Central memory CD8-positive, alpha-beta T cell (primary cell): ENCODE measurements around the gene POFUT2.
"Not testable (repeated sequence)": the region's sequence is repeated elsewhere in the genome, so short reads cannot be mapped to it uniquely, and the experiment has no call there.

Experiments used
- ATAC-seq: fragments of 150-1000 bp; cut with Tn5 transposase; replicated peaks from 2 replicates; pipeline ENCODE4 v1.10.0; 2022; ENCODE audit warnings: mild to moderate bottlenecking, moderate FRiP score, moderate number of reproducible peaks; ENCODE audit not compliant: poor library complexity, severe bottlenecking; ENCODE audit errors: extremely low read depth
- DNase-seq, 2 donors: peaks; one replicate each; pipeline ENCODE4 v3.0.0; 2021; ENCODE audit warnings: low spot score in 2 of 2
- H3K27ac Mint-ChIP-seq: one replicate; pipeline ENCODE4 v1.8.0; 2022; ENCODE audit warnings: low read depth, mild to moderate bottlenecking, moderate library complexity, mixed read lengths
- H3K27me3 Mint-ChIP-seq: one replicate; pipeline ENCODE4 v1.8.0; 2022; ENCODE audit warnings: mixed read lengths
- H3K36me3 Mint-ChIP-seq: one replicate; pipeline ENCODE4 v1.8.0; 2022; ENCODE audit warnings: mild to moderate bottlenecking, moderate library complexity, mixed read lengths; ENCODE audit not compliant: insufficient read depth
- H3K4me1 Mint-ChIP-seq: one replicate; pipeline ENCODE4 v1.8.0; 2022; ENCODE audit warnings: mixed read lengths
- H3K4me3 Mint-ChIP-seq: one replicate; pipeline ENCODE4 v1.8.0; 2022; ENCODE audit warnings: mild to moderate bottlenecking, moderate library complexity, mixed read lengths
- H3K9me3 Mint-ChIP-seq: one replicate; pipeline ENCODE4 v1.8.0; 2022; ENCODE audit warnings: mixed read lengths

POFUT2 gene

DNA sequence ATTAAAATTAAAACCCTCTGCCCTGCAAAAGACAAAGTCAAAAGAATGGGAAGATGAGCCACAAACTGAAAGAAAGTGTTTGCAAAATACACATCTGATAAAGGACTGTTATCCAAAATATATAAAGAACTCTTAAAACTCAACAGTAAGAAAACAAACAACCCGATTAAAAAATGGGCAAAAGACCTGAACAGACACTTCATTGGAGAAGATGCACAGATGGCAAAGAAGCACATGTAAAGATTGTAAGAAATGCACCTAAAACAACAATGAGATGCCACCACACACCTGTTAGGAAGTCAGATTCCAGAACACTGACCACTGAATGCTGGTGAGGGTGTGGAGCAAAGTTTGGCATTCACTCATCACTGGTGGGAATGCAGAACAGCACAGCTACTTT is 24.6 kb upstream of the POFUT2 start:
- H3K4me3 Mint-ChIP-seq, result no peak overlapping the region
- no peaks in the 10 kb centered on the region for H3K36me3 Mint-ChIP-seq
- H3K9me3 Mint-ChIP-seq, result no peaks in the 10 kb centered on the region
- H3K4me1 Mint-ChIP-seq, result peaks cover 5% of the 10 kb centered on the region
- ATAC-seq, result no peak
- no peak overlapping the region for H3K27ac Mint-ChIP-seq
- DNase-seq, result no peak
- peaks cover 52% of the 10 kb centered on the region for H3K27me3 Mint-ChIP-seq

DNA sequence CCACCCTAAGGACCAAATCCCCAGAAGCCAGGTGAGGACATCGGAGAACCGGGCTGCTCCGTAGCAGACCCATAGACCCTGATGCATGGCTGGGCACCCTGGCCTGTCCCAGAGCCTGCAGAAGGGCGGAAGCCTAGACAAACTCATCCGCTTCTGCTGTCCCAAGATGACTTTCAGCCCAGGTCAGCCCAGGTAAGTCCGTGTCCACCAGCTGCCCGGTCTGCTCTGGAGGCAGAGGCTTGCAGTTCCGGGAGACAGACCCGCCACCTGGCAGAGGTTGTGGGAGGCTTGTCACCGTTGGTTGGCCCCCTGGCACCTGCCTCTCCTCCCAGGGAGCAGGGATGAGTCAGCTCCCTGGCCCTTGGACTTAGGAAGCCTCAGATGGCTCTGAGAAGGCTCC is 22.8 kb upstream of the POFUT2 start:
- no peak for ATAC-seq
- no peaks in the 10 kb centered on the region for H3K36me3 Mint-ChIP-seq
- no peak overlapping the region for H3K4me3 Mint-ChIP-seq
- H3K27me3 Mint-ChIP-seq, result peaks cover 69% of the 10 kb centered on the region
- no peak for DNase-seq
- H3K9me3 Mint-ChIP-seq, result no peaks in the 10 kb centered on the region
- H3K4me1 Mint-ChIP-seq, result peaks cover 5% of the 10 kb centered on the region
- no peak overlapping the region for H3K27ac Mint-ChIP-seq

DNA sequence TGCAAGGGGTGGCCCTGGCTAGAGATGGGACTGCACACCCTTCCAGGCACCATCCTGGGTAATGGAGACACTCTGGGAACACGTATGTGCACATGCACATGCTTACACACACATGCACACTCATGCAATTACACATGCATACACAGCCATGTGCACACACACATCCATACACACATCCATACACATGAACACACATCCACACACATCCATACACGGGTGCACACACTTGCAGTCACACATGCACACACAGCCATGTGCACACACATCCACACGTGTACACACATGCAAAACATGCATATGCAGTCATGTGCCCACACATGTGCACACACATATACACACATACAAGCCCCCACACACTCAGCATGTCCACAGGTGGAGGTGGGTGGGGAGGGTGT is 22.3 kb upstream of the POFUT2 start:
- no peak for DNase-seq
- H3K4me1 Mint-ChIP-seq, result peaks cover 5% of the 10 kb centered on the region
- ATAC-seq, result no peak
- no peak overlapping the region for H3K4me3 Mint-ChIP-seq
- no peak overlapping the region for H3K27ac Mint-ChIP-seq
- no peaks in the 10 kb centered on the region for H3K36me3 Mint-ChIP-seq
- no peaks in the 10 kb centered on the region for H3K9me3 Mint-ChIP-seq
- peaks cover 69% of the 10 kb centered on the region for H3K27me3 Mint-ChIP-seq

DNA sequence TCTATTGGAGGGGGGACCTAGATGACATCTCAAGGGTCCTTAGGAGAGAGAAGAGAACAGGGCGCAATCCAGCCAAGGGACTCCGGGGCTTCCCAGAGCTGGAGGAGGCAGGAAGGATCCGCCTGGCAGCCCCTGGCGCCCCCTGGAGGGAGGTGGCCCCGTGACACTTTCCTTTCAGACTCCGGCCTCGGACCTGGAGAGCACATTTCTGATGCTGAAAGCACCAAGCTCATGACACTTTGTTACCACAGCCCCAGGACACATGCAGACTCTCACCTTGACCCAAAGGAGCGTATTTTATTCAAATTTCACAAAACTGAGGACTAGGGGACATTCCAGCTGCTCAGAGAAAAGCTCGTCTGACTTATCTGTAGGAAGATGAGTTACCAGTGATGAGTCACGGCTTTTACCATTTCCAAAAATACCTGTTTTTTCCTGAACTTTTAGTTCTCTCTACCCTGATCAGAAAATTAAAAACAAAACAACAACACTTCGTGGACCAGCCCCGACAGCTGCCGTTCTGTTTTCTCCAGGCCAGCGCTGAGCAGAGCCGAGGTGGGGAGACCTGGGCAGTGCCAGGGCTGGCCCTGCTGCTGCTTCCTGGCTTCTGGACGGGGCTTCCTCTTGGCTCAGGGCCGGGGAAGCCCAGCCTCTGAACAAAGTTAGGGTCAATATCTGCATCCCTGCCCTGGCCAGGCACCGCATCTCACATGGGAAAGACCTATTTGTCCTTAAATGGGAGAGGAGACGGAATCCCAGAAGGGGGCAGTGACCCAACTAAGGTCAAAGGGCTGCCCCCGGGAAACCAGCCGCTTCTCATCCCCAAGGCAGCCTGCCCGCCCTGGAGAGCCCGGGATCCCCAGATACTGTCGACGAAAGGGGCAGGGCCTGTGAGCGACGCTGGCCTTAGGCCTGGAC is 21.6 kb upstream of the POFUT2 start:
- H3K4me1 Mint-ChIP-seq, result peaks cover 5% of the 10 kb centered on the region
- no peaks in the 10 kb centered on the region for H3K9me3 Mint-ChIP-seq
- DNase-seq (no peak), ATAC-seq (no peak)
- no peaks in the 10 kb centered on the region for H3K36me3 Mint-ChIP-seq
- no peak overlapping the region for H3K27ac Mint-ChIP-seq
- H3K4me3 Mint-ChIP-seq, result no peak overlapping the region
- H3K27me3 Mint-ChIP-seq, result peaks cover 71% of the 10 kb centered on the region

DNA sequence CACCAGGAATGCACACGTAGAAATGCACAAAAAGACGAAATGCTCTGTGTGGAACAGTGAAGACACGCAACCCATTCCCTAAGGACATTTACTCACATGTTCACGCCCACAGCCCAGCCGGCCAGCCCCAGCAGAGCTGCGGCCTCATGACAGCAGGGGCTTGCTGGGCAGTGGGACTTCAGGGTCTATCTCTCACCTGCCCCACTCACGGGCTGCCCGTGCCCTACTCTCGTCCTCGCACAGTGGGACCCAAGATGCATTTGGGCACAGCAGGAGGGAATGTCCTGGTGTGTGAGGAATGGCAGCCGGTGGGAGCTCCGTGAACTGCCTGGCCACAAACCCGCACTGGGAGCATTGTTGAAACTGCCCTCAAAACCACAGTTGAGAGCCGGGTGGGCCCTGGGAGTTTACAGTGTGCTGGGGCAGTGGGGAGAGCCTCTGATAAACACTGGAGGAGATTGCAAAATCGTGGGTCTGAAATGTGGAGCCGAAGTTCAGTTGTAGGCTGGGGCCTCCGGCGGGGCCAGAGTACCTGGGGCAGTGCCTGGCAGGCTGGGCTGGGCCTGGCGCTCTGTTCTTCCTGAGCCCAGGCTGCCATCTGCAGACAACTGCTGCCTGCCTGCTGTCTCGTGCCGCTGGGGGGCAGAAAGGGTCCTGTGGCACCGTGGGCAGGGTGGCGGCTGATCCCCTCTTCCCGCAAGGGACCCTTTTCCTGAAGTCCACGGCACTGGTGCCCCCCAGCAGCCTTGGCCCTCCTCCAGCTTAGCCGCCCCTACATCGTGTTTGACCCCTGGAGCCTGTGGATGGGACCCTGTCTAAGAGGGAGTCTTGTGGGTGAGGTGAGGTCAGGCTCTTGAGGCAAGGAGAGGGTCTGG is 20.7 kb upstream of the POFUT2 start:
- H3K4me1 Mint-ChIP-seq, result peaks cover 5% of the 10 kb centered on the region
- H3K27ac Mint-ChIP-seq, result no peak overlapping the region
- DNase-seq, result no peak
- no peaks in the 10 kb centered on the region for H3K9me3 Mint-ChIP-seq
- H3K27me3 Mint-ChIP-seq, result peaks cover 67% of the 10 kb centered on the region
- H3K4me3 Mint-ChIP-seq, result no peak overlapping the region
- H3K36me3 Mint-ChIP-seq, result no peaks in the 10 kb centered on the region
- no peak for ATAC-seq

DNA sequence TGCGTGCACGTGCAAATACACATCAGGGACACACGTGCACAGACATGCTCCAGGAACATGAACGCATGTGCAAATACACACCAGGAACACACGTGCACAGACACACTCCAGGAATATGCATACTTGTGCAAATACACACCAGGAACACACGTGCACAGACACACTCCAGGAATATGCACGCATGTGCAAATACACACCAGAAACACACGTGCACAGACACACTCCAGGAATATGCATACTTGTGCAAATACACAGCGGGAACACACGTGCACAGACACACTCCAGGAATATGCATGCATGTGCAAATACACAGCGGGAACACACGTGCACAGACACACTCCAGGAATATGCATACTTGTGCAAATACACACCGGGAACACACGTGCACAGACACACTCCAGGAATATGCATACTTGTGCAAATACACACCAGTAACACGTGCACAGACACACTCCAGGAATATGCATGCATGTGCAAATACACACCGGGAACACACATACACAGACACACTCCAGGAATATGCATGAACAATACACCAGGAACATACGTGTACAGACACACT is 20.0 kb upstream of the POFUT2 start:
- H3K9me3 Mint-ChIP-seq, H3K27ac Mint-ChIP-seq, H3K4me3 Mint-ChIP-seq, H3K4me1 Mint-ChIP-seq, DNase-seq, H3K36me3 Mint-ChIP-seq, ATAC-seq: not testable (repeated sequence)
- H3K27me3 Mint-ChIP-seq, result peaks cover 59% of the 10 kb centered on the region

DNA sequence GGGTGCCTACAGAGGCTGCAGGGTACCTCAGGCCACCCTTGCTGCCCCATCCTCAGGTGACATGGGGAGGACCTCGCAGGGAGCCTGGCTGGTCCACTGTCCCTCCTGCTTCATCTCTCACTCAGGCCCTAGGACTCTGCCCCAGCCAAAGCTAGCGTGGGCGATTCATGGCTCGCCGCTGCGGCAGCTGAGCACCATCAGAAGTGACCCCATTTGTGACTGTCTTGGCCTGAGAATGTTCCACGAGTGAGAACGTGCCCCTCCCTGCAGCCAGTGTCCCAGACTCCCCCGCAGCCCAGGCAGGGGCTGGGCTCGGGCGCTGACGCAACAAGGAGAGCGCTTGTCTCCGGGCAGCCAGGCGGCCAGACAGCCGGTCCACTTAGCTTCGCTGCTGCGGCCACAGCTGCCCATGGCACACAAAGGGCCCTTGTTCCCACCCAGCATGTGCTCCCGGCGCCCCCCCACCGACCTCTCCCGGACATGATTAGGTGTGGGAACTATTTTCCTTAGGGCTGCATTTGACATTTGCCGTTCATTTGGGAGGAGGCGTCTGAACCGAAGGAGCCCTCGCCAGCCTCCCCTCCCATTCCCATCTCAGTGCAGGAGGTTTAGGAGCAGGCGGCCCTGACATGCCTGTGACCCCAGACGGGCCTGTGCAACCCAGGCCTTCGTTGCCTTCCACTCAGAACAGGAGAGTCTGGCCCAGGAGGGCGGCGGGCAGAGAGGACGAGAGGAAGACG is 19.3 kb upstream of the POFUT2 start:
- H3K4me3 Mint-ChIP-seq, result no peak overlapping the region
- ATAC-seq (no peak), DNase-seq (no peak)
- H3K27me3 Mint-ChIP-seq, result peaks cover 53% of the 10 kb centered on the region
- peaks cover 5% of the 10 kb centered on the region for H3K4me1 Mint-ChIP-seq
- H3K36me3 Mint-ChIP-seq, result no peaks in the 10 kb centered on the region
- H3K27ac Mint-ChIP-seq, result no peak overlapping the region
- H3K9me3 Mint-ChIP-seq, result no peaks in the 10 kb centered on the region

DNA sequence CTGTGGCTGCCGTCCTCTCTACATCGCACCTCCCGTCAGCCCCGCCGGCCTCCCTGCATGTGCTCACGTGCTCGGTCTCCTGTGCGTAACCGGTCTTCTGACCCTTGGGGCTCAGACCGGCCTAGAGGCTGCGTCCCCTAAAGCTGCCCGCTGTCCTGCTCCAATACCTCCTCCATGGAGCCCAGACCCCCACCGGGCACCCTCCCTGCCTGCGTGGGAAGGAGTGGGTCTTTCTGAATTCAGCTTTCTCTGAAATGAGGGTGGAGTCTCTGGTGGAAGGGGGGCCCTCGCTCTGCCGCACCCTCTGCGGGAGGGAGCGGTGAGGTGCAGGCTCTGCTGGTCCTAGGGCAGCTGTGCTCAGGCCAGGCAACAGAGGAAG is 18.7 kb upstream of the POFUT2 start:
- no peaks in the 10 kb centered on the region for H3K36me3 Mint-ChIP-seq
- no peak for ATAC-seq
- no peak overlapping the region for H3K27ac Mint-ChIP-seq
- H3K9me3 Mint-ChIP-seq, result no peaks in the 10 kb centered on the region
- DNase-seq, result no peak
- H3K27me3 Mint-ChIP-seq, result peaks cover 49% of the 10 kb centered on the region
- H3K4me1 Mint-ChIP-seq, result peaks cover 5% of the 10 kb centered on the region
- H3K4me3 Mint-ChIP-seq, result no peak overlapping the region

DNA sequence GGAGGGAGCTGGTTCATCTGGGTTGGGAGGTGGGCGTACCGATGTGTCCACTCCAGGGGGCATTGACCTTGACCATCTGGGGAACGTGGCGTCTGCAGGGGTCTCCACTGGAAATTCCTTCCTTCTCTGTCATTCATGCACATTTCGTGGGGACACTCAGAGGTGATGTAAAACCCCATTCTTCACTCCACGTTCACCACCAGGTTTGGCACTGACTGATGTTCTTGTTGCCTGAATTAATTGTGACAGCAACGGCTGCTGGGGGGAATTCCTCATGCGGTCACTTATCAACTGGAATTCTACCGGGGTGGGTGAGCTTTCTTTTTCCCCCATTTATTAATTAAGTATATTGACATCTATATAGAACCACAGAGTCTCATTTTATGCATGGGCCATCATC is 18.1 kb upstream of the POFUT2 start:
- H3K9me3 Mint-ChIP-seq, result no peaks in the 10 kb centered on the region
- no peaks in the 10 kb centered on the region for H3K36me3 Mint-ChIP-seq
- H3K27me3 Mint-ChIP-seq, result peaks cover 49% of the 10 kb centered on the region
- DNase-seq (no peak), ATAC-seq (no peak)
- no peak overlapping the region for H3K4me3 Mint-ChIP-seq
- peaks cover 5% of the 10 kb centered on the region for H3K4me1 Mint-ChIP-seq
- H3K27ac Mint-ChIP-seq, result no peak overlapping the region

DNA sequence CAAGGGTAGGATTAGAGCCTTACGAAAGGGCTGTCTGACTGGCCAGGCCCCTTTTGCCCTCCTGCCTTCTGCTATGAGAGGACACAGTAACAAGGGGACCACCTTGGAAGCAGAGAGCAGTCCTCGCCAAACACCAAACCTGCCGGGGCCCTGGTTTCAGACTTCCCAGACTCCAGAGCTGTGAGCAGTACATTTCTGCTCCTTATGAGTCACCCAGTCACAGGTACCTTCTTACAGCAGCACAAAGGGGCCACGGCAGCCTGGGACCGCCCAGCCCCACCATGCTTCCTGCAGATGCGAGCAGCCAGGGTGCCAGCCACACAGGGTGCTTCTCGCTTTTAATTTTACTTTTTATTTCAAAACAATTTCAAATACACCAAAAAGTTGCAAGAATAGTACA is 17.2 kb upstream of the POFUT2 start:
- Mint-ChIP-seq H3K27me3 (peaks cover 49% of the 10 kb centered on the region), H3K9me3 (no peaks in the 10 kb centered on the region), H3K36me3 (no peaks in the 10 kb centered on the region), H3K4me1 (peaks cover 5% of the 10 kb centered on the region), H3K27ac (peak overlapping the region; percentile 55), H3K4me3 (no peak overlapping the region)
- ATAC-seq, result peak; percentile 22
- no peak for DNase-seq

DNA sequence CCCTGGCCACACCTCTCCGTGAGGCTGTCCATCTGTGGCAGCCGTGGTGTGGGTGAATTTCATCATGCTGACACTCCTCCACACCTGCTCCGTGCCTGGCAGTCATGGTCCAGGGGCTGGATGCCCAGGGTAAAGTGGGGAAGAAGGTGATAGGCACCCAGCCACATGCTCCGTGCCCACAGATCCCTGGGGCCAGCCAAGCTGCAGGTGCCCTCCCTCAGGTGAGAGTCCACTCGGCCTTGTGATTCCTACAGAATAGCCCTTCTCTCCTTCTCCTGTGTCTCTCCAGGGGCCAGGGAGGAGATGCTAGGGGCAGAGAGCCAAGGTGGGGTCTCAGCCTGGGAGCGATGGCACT is 16.8 kb upstream of the POFUT2 start:
- DNase-seq (no peak), ATAC-seq (no peak)

DNA sequence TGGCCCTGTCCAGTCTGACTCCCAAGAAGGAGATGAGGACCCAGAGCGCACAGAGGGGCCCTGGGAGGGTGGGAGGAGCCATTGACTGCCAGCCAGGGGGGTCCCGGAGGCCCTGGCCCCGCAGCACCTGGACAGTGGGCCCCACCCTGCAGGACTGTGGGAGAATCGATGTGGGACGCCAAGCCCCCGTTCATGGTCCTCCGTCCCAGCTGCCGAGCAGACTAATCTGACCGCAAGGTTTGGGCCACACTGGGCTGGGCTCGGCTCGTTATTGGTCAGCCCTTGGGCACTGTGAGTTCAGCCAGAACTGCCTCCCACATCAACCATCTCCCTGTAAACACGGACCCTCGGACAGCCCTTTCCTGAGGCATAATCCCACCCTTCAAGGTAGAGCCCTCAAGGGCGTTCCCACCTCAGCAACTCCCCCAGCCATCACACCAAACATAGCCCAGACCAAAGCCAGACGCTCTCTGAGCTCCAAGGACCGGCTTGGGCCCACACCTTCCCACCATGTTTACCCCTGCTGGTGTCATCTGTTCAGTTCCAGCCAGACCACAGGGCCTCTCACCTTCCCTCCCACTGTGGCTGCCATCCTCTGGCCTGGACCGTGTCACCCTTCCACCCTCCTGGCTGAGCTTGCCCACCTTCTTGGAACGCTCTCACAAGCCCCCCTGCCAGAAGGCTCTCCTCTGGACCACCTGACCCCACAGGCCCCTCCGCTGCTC is 16.2 kb upstream of the POFUT2 start:
- peaks cover 44% of the 10 kb centered on the region for H3K27me3 Mint-ChIP-seq
- H3K36me3 Mint-ChIP-seq, result no peaks in the 10 kb centered on the region
- H3K9me3 Mint-ChIP-seq, result no peaks in the 10 kb centered on the region
- H3K4me3 Mint-ChIP-seq, result no peak overlapping the region
- DNase-seq, result no peak
- ATAC-seq, result no peak
- H3K4me1 Mint-ChIP-seq, result peaks cover 3% of the 10 kb centered on the region
- no peak overlapping the region for H3K27ac Mint-ChIP-seq

More for the DNA sequence above, 16.8 kb upstream of the POFUT2 start:
- Mint-ChIP-seq H3K27ac (peak overlapping the region; percentile 55), H3K4me1 (peaks cover 5% of the 10 kb centered on the region), H3K9me3 (no peaks in the 10 kb centered on the region), H3K4me3 (no peak overlapping the region), H3K36me3 (no peaks in the 10 kb centered on the region), H3K27me3 (peaks cover 49% of the 10 kb centered on the region)
